K562 (cell line): ENCODE results near the gene GRM2. TPM values are rescaled to one million over a fixed set of nuclear protein-coding genes. Genes with fewer than 3 reads are reported as not detected.

Source experiments
- ATAC-seq: fragments of 200-7000 bp; cut with Tn5 transposase; 3 replicates; pipeline ENCODE4 v1.9.1; 2020; ENCODE audit warnings: moderate library complexity
- BruUV-seq: library from RNA; stranded (reverse); fragments of 400-500 nt; replicated peaks from 2 replicates; lab custom pipeline; 2021; lab: Mats Ljungman, UMichigan
- CTCF ChIA-PET: fragments of 300-600 bp; formaldehyde crosslinking; extraction: SDS; loops from one replicate; lab custom pipeline; 2021; ENCODE audit warnings: low intra/inter-chr PET ratio; lab: Yijun Ruan, JAX
- POLR2A ChIA-PET: fragments of 300-600, 350-650 bp; sonication (Branson Sonifier 250); formaldehyde crosslinking; extraction: SDS; loops from one replicate; lab custom pipeline; 2021; ENCODE audit warnings: antibody characterized with exemption, inconsistent platforms; lab: Yijun Ruan, JAX
- DNase-seq, 4 experiments: peaks; one replicate each; pipeline versions ENCODE4 v3.0.0 to v3.0.0-alpha.2; 2011 to 2018; ENCODE audit warnings: low spot score in 3 of 4, mixed read lengths in 3 of 4; ENCODE audit errors: extremely low read depth in 1 of 4
- FAIRE-seq: peaks from 2 replicates; lab custom pipeline; 2011; peaks lifted over from hg19 to GRCh38; lab: Jason Lieb, UNC
- H2AFZ ChIP-seq: 2 replicates; pipeline ENCODE4 v1.6.0; 2011; ENCODE audit warnings: low read depth, low read length, control low read depth, inconsistent platforms
- H3K27ac ChIP-seq: fragments of 200-600 bp; 3 replicates; pipeline ENCODE4 v1.8.0; 2011; ENCODE audit warnings: low read depth, mild to moderate bottlenecking, control low read depth, inconsistent platforms, low read length, moderate library complexity, mixed read lengths; ENCODE audit errors: extremely low read depth
- H3K27me3 ChIP-seq, 2 experiments: fragments of 300-600 bp in 1 of 2; 2 replicates in 1 of 2; 3 replicates in 1 of 2; pipeline versions ENCODE4 v1.6.0 to v1.8.0; 2011; ENCODE audit warnings: inconsistent platforms in 2 of 2, low read length in 2 of 2, mild to moderate bottlenecking in 1 of 2, mixed read lengths in 1 of 2, moderate library complexity in 1 of 2; ENCODE audit not compliant: control insufficient read depth in 2 of 2, insufficient read depth in 2 of 2
- H3K36me3 ChIP-seq: fragments of 300-600 bp; 3 replicates; pipeline ENCODE4 v1.8.0; 2011; ENCODE audit warnings: mild to moderate bottlenecking, low read length, inconsistent platforms; ENCODE audit not compliant: control insufficient read depth, insufficient read depth
- H3K4me1 ChIP-seq, 2 experiments: fragments of 200-600 bp in 1 of 2; replicated peaks in 1 of 2; 2 replicates in 1 of 2; 3 replicates in 1 of 2; pipeline versions ENCODE4 v1.5.1 to v1.8.0; 2011; ENCODE audit warnings: inconsistent platforms in 2 of 2, low read length in 2 of 2, mild to moderate bottlenecking in 1 of 2, mixed read lengths in 1 of 2, moderate library complexity in 1 of 2; ENCODE audit not compliant: control insufficient read depth in 2 of 2, insufficient read depth in 2 of 2
- H3K4me2 ChIP-seq: 2 replicates; pipeline ENCODE4 v1.6.1; 2011; ENCODE audit warnings: low read length, control low read depth, inconsistent platforms, mixed read lengths; ENCODE audit not compliant: insufficient read depth
- H3K4me3 ChIP-seq: fragments of 200-600 bp; sonication (generic), shearing (Covaris generic); 2 replicates; pipeline ENCODE4 v1.5.1; 2016; ENCODE audit warnings: control low read depth, inconsistent platforms
- H3K79me2 ChIP-seq: fragments of 200-600 bp; 3 replicates; pipeline ENCODE4 v1.8.0; 2011; ENCODE audit warnings: low read length, inconsistent platforms; ENCODE audit not compliant: control insufficient read depth, insufficient read depth
- H3K9ac ChIP-seq, 2 experiments: 2 replicates each; pipeline versions ENCODE4 v1.6.0 to v1.6.1; 2011; ENCODE audit warnings: low read depth in 2 of 2, low read length in 2 of 2, control low read depth in 1 of 2, inconsistent platforms in 1 of 2, mild to moderate bottlenecking in 1 of 2, mixed read lengths in 1 of 2; ENCODE audit not compliant: insufficient read depth in 1 of 2
- H3K9me1 ChIP-seq: one replicate; pipeline ENCODE4 v1.6.0; 2011; ENCODE audit warnings: inconsistent platforms, mild to moderate bottlenecking, low read length, moderate library complexity; ENCODE audit not compliant: control insufficient read depth, insufficient read depth
- H3K9me3 ChIP-seq: replicated peaks from 2 replicates; pipeline ENCODE4 v1.5.1; 2011; ENCODE audit warnings: low read depth, low read length, inconsistent platforms; ENCODE audit not compliant: control insufficient read depth, insufficient read depth
- H4K20me1 ChIP-seq: replicated peaks from 2 replicates; pipeline ENCODE4 v1.6.1; 2011; ENCODE audit warnings: low read length, inconsistent platforms, mixed read lengths; ENCODE audit not compliant: control insufficient read depth, insufficient read depth
- EWSR1 ChIP-seq: fragments of 450-650 bp; IDR thresholded peaks from 2 replicates; pipeline ENCODE4 v1.6.1; 2018; ENCODE audit warnings: borderline replicate concordance, mild to moderate bottlenecking, low read depth, moderate library complexity; ENCODE audit not compliant: partially characterized antibody
- MED1 ChIP-seq: sonication (generic); formaldehyde crosslinking; IDR thresholded peaks from 2 replicates; pipeline ENCODE4 v1.8.1; 2023; ENCODE audit warnings: missing genetic modification reagents, borderline replicate concordance
- WGBS: fragments of 100-300 bp; shearing (Covaris generic); methylation state at CpG from one replicate; pipeline ENCODE4 v1.1.6; 2016; ENCODE audit warnings: low coverage, mixed read lengths; ENCODE audit not compliant: insufficient coverage; ENCODE audit errors: missing lambda C conversion rate; 5-methylcytosine and 5-hydroxymethylcytosine counted together
- in situ Hi-C: fragments of 300-500 bp; cut with MboI; formaldehyde crosslinking; loops from 4 replicates; pipeline ENCODE4 v1.15.0; 2018; ENCODE audit warnings: inconsistent platforms, mixed read lengths
- intact Hi-C: fragments of 100-400 bp; cut with micrococcal nuclease; formaldehyde crosslinking; loops from 2 replicates; pipeline ENCODE4 v1.14.2; 2022
- polyA plus RNA-seq, 8 experiments: library from polyadenylated mRNA; depleted of rRNA in 4 of 8; stranded (reverse) in 5 of 8; unstranded in 3 of 8; fragments of >200 nt; fragmentation: Nextera tagmentation in 2 of 8; fragmentation: Illumina TruSeq in 1 of 8; extraction: Ambion mirVana in 2 of 8; extraction: Trizol in 1 of 8; gene quantifications; 2 replicates each; pipeline versions ENCODE4 v1.2.1 to v1.2.3, GENCODE V29; 2011 to 2014; ENCODE audit warnings: inconsistent platforms in 1 of 8, missing spikeins in 1 of 8
- total RNA-seq, 7 experiments: library from RNA; depleted of rRNA in 6 of 7; stranded (reverse); fragments of >200 nt in 6 of 7; fragmentation: Illumina TruSeq in 2 of 7; extraction: Trizol in 2 of 7; gene quantifications; 2 replicates each; pipeline versions ENCODE4 v1.2.1 to v1.2.3, GENCODE V29; 2011 to 2021; ENCODE audit warnings: low replicate concordance in 1 of 7
- TF ChIP-seq, protein P1 (sequence below), 3 experiments: IDR thresholded peaks in 2 of 3; conservative IDR thresholded peaks in 1 of 3; 2 replicates each; pipeline ENCODE4 v1.5.1; 2011 to 2012; ENCODE audit warnings: low read length in 3 of 3, mild to moderate bottlenecking in 3 of 3, control low read depth in 2 of 3, improper control_type of control experiment in 1 of 3, inconsistent platforms in 1 of 3, low read depth in 1 of 3, mixed read lengths in 1 of 3, moderate library complexity in 1 of 3; ENCODE audit not compliant: insufficient read depth in 2 of 3
- TF ChIP-seq, protein P2 (sequence below): fragments of 250-450 bp; sonication (Bioruptor Pico); IDR thresholded peaks from 2 replicates; pipeline ENCODE4 v1.8.0; 2021; ENCODE audit warnings: moderate library complexity, mild to moderate bottlenecking, inconsistent platforms
- TF ChIP-seq, protein P3 (sequence below): sonication (generic); formaldehyde crosslinking; IDR thresholded peaks from 2 replicates; pipeline ENCODE4 v1.8.0; 2022; ENCODE audit warnings: mild to moderate bottlenecking, missing genetic modification reagents
- TF ChIP-seq, protein P4 (sequence below): fragments of 250-450 bp; sonication (Bioruptor Pico); IDR thresholded peaks from 2 replicates; pipeline ENCODE4 v1.4.0; 2020

GRM2 gene
- total and polyA plus RNA-seq, 9 of the 15 experiments (the other 6 are each of a cell fraction or from before 2014, with no cell fraction given): not detected

DNA sequence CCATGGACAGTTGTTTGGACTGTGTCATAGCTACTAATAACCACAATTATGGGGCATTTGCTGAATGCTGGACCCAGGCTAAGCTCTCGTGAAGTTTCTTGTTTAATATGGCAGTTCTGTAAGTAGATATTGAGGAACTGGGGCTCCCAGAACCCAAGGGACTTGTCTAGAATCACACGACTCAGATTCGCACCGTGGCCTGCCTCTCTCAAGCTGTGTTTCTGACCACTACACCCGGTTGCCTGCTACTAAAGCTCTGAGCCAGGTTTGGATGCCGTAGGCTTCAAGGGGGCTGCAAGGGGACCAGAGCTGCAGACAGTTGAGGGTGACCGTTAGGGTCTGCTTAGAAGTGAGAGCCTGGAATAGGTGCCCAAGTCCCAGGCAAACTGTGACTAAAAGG is 24.3 kb upstream of the GRM2 start:
- no peak overlapping the region for H3K4me2 ChIP-seq
- TF ChIP-seq, protein P1, sequence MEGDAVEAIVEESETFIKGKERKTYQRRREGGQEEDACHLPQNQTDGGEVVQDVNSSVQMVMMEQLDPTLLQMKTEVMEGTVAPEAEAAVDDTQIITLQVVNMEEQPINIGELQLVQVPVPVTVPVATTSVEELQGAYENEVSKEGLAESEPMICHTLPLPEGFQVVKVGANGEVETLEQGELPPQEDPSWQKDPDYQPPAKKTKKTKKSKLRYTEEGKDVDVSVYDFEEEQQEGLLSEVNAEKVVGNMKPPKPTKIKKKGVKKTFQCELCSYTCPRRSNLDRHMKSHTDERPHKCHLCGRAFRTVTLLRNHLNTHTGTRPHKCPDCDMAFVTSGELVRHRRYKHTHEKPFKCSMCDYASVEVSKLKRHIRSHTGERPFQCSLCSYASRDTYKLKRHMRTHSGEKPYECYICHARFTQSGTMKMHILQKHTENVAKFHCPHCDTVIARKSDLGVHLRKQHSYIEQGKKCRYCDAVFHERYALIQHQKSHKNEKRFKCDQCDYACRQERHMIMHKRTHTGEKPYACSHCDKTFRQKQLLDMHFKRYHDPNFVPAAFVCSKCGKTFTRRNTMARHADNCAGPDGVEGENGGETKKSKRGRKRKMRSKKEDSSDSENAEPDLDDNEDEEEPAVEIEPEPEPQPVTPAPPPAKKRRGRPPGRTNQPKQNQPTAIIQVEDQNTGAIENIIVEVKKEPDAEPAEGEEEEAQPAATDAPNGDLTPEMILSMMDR (IDR thresholded peaks at IDR 0.05 in 2 of 3, conservative IDR thresholded peaks at IDR 0.05 in 1 of 3; ENCODE audit: insufficient read depth in 2 of 3, low read depth in 1 of 3, low read length in 3 of 3): no peak
- TF ChIP-seq, protein P2, sequence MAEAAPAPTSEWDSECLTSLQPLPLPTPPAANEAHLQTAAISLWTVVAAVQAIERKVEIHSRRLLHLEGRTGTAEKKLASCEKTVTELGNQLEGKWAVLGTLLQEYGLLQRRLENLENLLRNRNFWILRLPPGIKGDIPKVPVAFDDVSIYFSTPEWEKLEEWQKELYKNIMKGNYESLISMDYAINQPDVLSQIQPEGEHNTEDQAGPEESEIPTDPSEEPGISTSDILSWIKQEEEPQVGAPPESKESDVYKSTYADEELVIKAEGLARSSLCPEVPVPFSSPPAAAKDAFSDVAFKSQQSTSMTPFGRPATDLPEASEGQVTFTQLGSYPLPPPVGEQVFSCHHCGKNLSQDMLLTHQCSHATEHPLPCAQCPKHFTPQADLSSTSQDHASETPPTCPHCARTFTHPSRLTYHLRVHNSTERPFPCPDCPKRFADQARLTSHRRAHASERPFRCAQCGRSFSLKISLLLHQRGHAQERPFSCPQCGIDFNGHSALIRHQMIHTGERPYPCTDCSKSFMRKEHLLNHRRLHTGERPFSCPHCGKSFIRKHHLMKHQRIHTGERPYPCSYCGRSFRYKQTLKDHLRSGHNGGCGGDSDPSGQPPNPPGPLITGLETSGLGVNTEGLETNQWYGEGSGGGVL (CRISPR knock-in tag): no peak
- TF ChIP-seq MED1: no peak
- TF ChIP-seq EWSR1: no peak
- TF ChIP-seq, protein P3, sequence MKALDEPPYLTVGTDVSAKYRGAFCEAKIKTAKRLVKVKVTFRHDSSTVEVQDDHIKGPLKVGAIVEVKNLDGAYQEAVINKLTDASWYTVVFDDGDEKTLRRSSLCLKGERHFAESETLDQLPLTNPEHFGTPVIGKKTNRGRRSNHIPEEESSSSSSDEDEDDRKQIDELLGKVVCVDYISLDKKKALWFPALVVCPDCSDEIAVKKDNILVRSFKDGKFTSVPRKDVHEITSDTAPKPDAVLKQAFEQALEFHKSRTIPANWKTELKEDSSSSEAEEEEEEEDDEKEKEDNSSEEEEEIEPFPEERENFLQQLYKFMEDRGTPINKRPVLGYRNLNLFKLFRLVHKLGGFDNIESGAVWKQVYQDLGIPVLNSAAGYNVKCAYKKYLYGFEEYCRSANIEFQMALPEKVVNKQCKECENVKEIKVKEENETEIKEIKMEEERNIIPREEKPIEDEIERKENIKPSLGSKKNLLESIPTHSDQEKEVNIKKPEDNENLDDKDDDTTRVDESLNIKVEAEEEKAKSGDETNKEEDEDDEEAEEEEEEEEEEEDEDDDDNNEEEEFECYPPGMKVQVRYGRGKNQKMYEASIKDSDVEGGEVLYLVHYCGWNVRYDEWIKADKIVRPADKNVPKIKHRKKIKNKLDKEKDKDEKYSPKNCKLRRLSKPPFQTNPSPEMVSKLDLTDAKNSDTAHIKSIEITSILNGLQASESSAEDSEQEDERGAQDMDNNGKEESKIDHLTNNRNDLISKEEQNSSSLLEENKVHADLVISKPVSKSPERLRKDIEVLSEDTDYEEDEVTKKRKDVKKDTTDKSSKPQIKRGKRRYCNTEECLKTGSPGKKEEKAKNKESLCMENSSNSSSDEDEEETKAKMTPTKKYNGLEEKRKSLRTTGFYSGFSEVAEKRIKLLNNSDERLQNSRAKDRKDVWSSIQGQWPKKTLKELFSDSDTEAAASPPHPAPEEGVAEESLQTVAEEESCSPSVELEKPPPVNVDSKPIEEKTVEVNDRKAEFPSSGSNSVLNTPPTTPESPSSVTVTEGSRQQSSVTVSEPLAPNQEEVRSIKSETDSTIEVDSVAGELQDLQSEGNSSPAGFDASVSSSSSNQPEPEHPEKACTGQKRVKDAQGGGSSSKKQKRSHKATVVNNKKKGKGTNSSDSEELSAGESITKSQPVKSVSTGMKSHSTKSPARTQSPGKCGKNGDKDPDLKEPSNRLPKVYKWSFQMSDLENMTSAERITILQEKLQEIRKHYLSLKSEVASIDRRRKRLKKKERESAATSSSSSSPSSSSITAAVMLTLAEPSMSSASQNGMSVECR (CRISPR knock-in tag): no peak
- TF ChIP-seq, protein P4, sequence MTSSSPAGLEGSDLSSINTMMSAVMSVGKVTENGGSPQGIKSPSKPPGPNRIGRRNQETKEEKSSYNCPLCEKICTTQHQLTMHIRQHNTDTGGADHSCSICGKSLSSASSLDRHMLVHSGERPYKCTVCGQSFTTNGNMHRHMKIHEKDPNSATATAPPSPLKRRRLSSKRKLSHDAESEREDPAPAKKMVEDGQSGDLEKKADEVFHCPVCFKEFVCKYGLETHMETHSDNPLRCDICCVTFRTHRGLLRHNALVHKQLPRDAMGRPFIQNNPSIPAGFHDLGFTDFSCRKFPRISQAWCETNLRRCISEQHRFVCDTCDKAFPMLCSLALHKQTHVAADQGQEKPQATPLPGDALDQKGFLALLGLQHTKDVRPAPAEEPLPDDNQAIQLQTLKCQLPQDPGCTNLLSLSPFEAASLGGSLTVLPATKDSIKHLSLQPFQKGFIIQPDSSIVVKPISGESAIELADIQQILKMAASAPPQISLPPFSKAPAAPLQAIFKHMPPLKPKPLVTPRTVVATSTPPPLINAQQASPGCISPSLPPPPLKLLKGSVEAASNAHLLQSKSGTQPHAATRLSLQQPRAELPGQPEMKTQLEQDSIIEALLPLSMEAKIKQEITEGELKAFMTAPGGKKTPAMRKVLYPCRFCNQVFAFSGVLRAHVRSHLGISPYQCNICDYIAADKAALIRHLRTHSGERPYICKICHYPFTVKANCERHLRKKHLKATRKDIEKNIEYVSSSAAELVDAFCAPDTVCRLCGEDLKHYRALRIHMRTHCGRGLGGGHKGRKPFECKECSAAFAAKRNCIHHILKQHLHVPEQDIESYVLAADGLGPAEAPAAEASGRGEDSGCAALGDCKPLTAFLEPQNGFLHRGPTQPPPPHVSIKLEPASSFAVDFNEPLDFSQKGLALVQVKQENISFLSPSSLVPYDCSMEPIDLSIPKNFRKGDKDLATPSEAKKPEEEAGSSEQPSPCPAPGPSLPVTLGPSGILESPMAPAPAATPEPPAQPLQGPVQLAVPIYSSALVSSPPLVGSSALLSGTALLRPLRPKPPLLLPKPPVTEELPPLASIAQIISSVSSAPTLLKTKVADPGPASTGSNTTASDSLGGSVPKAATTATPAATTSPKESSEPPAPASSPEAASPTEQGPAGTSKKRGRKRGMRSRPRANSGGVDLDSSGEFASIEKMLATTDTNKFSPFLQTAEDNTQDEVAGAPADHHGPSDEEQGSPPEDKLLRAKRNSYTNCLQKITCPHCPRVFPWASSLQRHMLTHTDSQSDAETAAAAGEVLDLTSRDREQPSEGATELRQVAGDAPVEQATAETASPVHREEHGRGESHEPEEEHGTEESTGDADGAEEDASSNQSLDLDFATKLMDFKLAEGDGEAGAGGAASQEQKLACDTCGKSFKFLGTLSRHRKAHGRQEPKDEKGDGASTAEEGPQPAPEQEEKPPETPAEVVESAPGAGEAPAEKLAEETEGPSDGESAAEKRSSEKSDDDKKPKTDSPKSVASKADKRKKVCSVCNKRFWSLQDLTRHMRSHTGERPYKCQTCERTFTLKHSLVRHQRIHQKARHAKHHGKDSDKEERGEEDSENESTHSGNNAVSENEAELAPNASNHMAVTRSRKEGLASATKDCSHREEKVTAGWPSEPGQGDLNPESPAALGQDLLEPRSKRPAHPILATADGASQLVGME: no peak

More for the DNA sequence above, 24.3 kb upstream of the GRM2 start:
- ChIA-PET POLR2A (interaction anchor here (0.7 to 2.2 kb wide), 6 partner anchors 10 to 500 kb away, joined by 3 to 19 read pairs (median 5); partner anchors contain the start of gene DCAF1), CTCF (interaction anchor here (1.5 to 2.4 kb wide), 3 partner anchors 40 to 181 kb away, joined by 8 to 14 read pairs (median 13); no protein-coding TSS in a partner anchor)
- intact Hi-C loops: loop anchor here (1.0 to 5.0 kb wide), 3 partner anchors 40 to 295 kb away; partner anchors contain the start of gene MANF
- no peak for ATAC-seq
- H3K9ac ChIP-seq: no peak overlapping the region
- no peaks in the 10 kb centered on the region; the same call in none of the 3 replicates for H3K79me2 ChIP-seq
- peaks cover 7% of the 10 kb centered on the region for H3K9me1 ChIP-seq
- no TSS peak for BruUV-seq
- H3K9me3 ChIP-seq: no peaks in the 10 kb centered on the region
- peaks cover 43% of the 10 kb centered on the region; the same call in 2 of the 3 replicates for H3K36me3 ChIP-seq
- 47% methylated on average over 6 of the region's 7 CpGs for WGBS
- no peak overlapping the region for H2AFZ ChIP-seq
- no peak for DNase-seq
- no peak for FAIRE-seq
- in situ Hi-C loops: loop anchor here (5.0 to 25.0 kb wide), 2 partner anchors 180 to 1045 kb away; partner anchors contain the start of gene DCAF1
- peaks cover 22 to 29% of the 10 kb centered on the region in 2 experiments for H3K4me1 ChIP-seq
- no peaks in the 10 kb centered on the region for H3K27me3 ChIP-seq
- H4K20me1 ChIP-seq: peaks cover 10% of the 10 kb centered on the region; the same call in 1 of the 2 replicates
- H3K27ac ChIP-seq: no peak overlapping the region
- H3K4me3 ChIP-seq: no peak overlapping the region
